ENCODE data around the gene IPO5. TPM values are rescaled to one million over a fixed set of nuclear protein-coding genes. Genes with fewer than 3 reads are reported as not detected.
A peak's percentile ranks its signal among the peaks of the same experiment; 100 is the strongest.

IPO5 gene
- total and polyA plus RNA-seq, 2 of the 8 experiments (the other 6 are each of a cell fraction or from before 2014, with no cell fraction given): 143 to 410 TPM

GRCh38 chr13:97976610-97977521, 23.4 kb downstream of the IPO5 start:
- Histone ChIP-seq H3K4me2 (ENCODE audit: insufficient read depth in 1 of 2, low read depth in 2 of 2, low read length in 2 of 2) (peak overlapping the region; percentile 71), H2AK5ac (ENCODE audit: low read depth, low read length) (0 out of 2 replicates have a peak overlapping the region, but pooled peaks have one; percentile 82), H3K23me2 (ENCODE audit: low read depth, low read length) (peaks cover 12% of the 10 kb centered on the region; the same call in 1 of the 2 replicates), H3K18ac (ENCODE audit: extremely low read depth, low read length) (peak overlapping the region; percentile 78), H2BK20ac (ENCODE audit: low read length) (no peak overlapping the region), H2BK12ac (ENCODE audit: low read depth, low read length) (peak overlapping the region; percentile 64; the same call in 1 of the 2 replicates), H3K27me3 (replicated peaks in 1 of 4; ENCODE audit: control insufficient read depth in 3 of 4, extremely low read depth in 1 of 4, insufficient read depth in 3 of 4, low read length in 3 of 4) (no peaks in the 10 kb centered on the region), H3K9ac (replicated peaks in 1 of 4; ENCODE audit: extremely low read depth in 1 of 4, low read depth in 3 of 4, low read length in 3 of 4) (peak overlapping the region; percentile 89 to 97 (median 92)), H4K20me1 (replicated peaks in 1 of 2; ENCODE audit: control insufficient read depth in 1 of 2, insufficient read depth in 2 of 2, low read length in 2 of 2) (peaks cover 0 to 9% of the 10 kb centered on the region in 2 experiments), H2BK15ac (ENCODE audit: low read length) (0 out of 2 replicates have a peak overlapping the region, but pooled peaks have one; percentile 53), H3K4me3 (ENCODE audit: extremely low read depth in 1 of 4, insufficient read depth in 2 of 4, low read depth in 3 of 4, low read length in 4 of 4) (peak overlapping the region; percentile 84 to 98 (median 90)), H3K56ac (replicated peaks; ENCODE audit: insufficient read length, low read depth, low read length) (peak overlapping the region; percentile 60), H3K36me3 (ENCODE audit: control insufficient read depth in 2 of 4, insufficient read depth in 4 of 4, low read length in 3 of 4) (peaks cover 0 to 19% (median 2%) of the 10 kb centered on the region in 4 experiments; a peak in 4 of 8 replicates), H2BK120ac (replicated peaks; ENCODE audit: low read depth, low read length) (peak overlapping the region; percentile 38), H3K23ac (ENCODE audit: insufficient read length) (no peak overlapping the region), H3K79me1 (ENCODE audit: low read depth, low read length) (no peaks in the 10 kb centered on the region), H4K91ac (replicated peaks; ENCODE audit: insufficient read length, low read length) (peak overlapping the region; percentile 89), H3K14ac (ENCODE audit: insufficient read length) (no peak overlapping the region), H3K4ac (replicated peaks; ENCODE audit: insufficient read length, low read depth, low read length) (peak overlapping the region; percentile 95), H4K8ac (ENCODE audit: extremely low read depth, insufficient read depth, low read length) (peak overlapping the region; percentile 99), H3K27ac (ENCODE audit: low read depth, low read length) (peak overlapping the region; percentile 88; the same call in 1 of the 2 replicates), H3K4me1 (replicated peaks in 1 of 4; ENCODE audit: control insufficient read depth in 3 of 4, insufficient read depth in 4 of 4, low read length in 3 of 4) (peaks cover 0 to 4% (median 1%) of the 10 kb centered on the region in 4 experiments; a peak in 2 of 7 replicates), H3K79me2 (ENCODE audit: control insufficient read depth in 1 of 2, insufficient read depth in 2 of 2, low read length in 2 of 2) (peaks cover 11 to 50% of the 10 kb centered on the region in 2 experiments), H2BK5ac (ENCODE audit: low read depth, low read length) (peak overlapping the region; percentile 55), H4K5ac (ENCODE audit: insufficient read length, low read depth, low read length) (peak overlapping the region; percentile 63), H2AFZ (ENCODE audit: low read length) (no peak overlapping the region), H3K9me3 (ENCODE audit: insufficient read depth in 2 of 2, low read depth in 1 of 2, low read length in 1 of 2) (no peaks in the 10 kb centered on the region)
- POLR2A ChIA-PET (ENCODE audit: partially characterized antibody): interaction anchor here (1.2 to 3.0 kb wide), 7 partner anchors 10 to 121 kb away, joined by 3 to 19 read pairs (median 5); partner anchors contain the start of gene IPO5
- no peak for FAIRE-seq
- 0% methylated on average over 32 of the region's 79 CpGs; no CpG with 5 or more reads in 1 of the 2 experiments for WGBS, 2 experiments (ENCODE audit: extremely low coverage in 1 of 2, insufficient coverage in 1 of 2, insufficient read length in 1 of 2, insufficient replicate concordance in 2 of 2, low coverage in 1 of 2, low lambda C conversion rate in 2 of 2, missing lambda C conversion rate in 1 of 2)
- CTCF ChIA-PET (ENCODE audit: partially characterized antibody): interaction anchor here (1.6 to 2.7 kb wide), 2 partner anchors 10 to 121 kb away, joined by 4 to 11 read pairs; no protein-coding TSS in a partner anchor
- DNase-seq (ENCODE audit: low read depth in 1 of 2, low spot score in 2 of 2): peak in 1 of 2 experiments; percentile 51
- TF ChIP-seq HDAC2 (IDR thresholded peaks at IDR 0.05; ENCODE audit: borderline replicate concordance in 1 of 2, low read depth in 2 of 2, low read length in 2 of 2) (peak in 1 of 2 experiments; percentile 79; a peak in 1 of 4 replicates), CBX8 (IDR thresholded peaks at IDR 0.05; ENCODE audit: borderline replicate concordance, low read depth, low read length) (no peak), TBP (IDR thresholded peaks at IDR 0.05; ENCODE audit: low read depth, low read length) (peak; percentile 57), SIRT6 (IDR thresholded peaks at IDR 0.05; ENCODE audit: low read length) (no peak), TAF1 (IDR thresholded peaks at IDR 0.05; ENCODE audit: low read depth, low read length) (peak; percentile 89), YY1 (IDR thresholded peaks at IDR 0.05; ENCODE audit: low read depth, low read length) (peak; percentile 92), CEBPB (IDR thresholded peaks at IDR 0.05; ENCODE audit: low read depth, low read length) (no peak), PHF8 (conservative IDR thresholded peaks at IDR 0.05; ENCODE audit: low read depth, low read length) (peak; percentile 30; the same call in 1 of the 2 replicates), NRF1 (IDR thresholded peaks at IDR 0.05; ENCODE audit: low read depth, low read length) (no peak), SRF (IDR thresholded peaks at IDR 0.05; ENCODE audit: low read depth, low read length) (no peak)
